Coronary artery (tissue), 2 donors: Measurements from ENCODE around the gene TTC39A.
A peak's percentile ranks its signal among the peaks of the same experiment; 100 is the strongest.

Experiments used
- DNase-seq: peaks from one replicate; pipeline ENCODE4 v3.0.0-alpha.2; 2017; ENCODE audit warnings: low spot score
- H3K27ac ChIP-seq, 2 donors: fragments of 200-600 bp; sonication (generic); one replicate each; pipeline ENCODE4 v1.5.1; 2016 to 2019
- H3K4me3 ChIP-seq: fragments of 200-600 bp; sonication (generic); 2 replicates; pipeline ENCODE4 v1.5.1; 2016; ENCODE audit warnings: mild to moderate bottlenecking, moderate library complexity
- CTCF ChIP-seq: fragments of 200-600 bp; sonication (generic); IDR thresholded peaks from one replicate; pipeline ENCODE4 v1.5.1; 2019; ENCODE audit warnings: antibody characterized with exemption

The TTC39A gene

GRCh38 chr1:51298322-51298705 is 32.0 kb downstream of the TTC39A start:
- no peak for TF ChIP-seq CTCF
- no peak for DNase-seq
- no peak overlapping the region for H3K4me3 ChIP-seq
- no peak overlapping the region for H3K27ac ChIP-seq

GRCh38 chr1:51297401-51298321 is 32.7 kb downstream of the TTC39A start:
- no peak for TF ChIP-seq CTCF
- peak; percentile 66 for DNase-seq
- H3K27ac ChIP-seq = no peak overlapping the region
- peak overlapping the region; percentile 69 for H3K4me3 ChIP-seq

GRCh38 chr1:51296383-51297357 is 33.7 kb downstream of the TTC39A start:
- Histone ChIP-seq H3K4me3 (peak overlapping the region; percentile 69), H3K27ac (peak overlapping the region in 1 of 2 donors; percentile 12)
- peak; percentile 84 for DNase-seq
- peak; percentile 85 for TF ChIP-seq CTCF

- Histone ChIP-seq H3K4me3 (no peak overlapping the region), H3K27ac (no peak overlapping the region)
- peak; percentile 70 for DNase-seq
- no peak for TF ChIP-seq CTCF
Observed at GRCh38 chr1:51295926-51296325, 34.4 kb downstream of the TTC39A start.

- TF ChIP-seq CTCF = no peak
- Histone ChIP-seq H3K4me3 (no peak overlapping the region), H3K27ac (no peak overlapping the region)
- DNase-seq = peak; percentile 53
Observed at GRCh38 chr1:51294566-51295184, 35.7 kb downstream of the TTC39A start.

- no peak for TF ChIP-seq CTCF
- H3K4me3 ChIP-seq = no peak overlapping the region
- no peak overlapping the region for H3K27ac ChIP-seq
- DNase-seq = peak; percentile 63
Observed at GRCh38 chr1:51293898-51294515, 36.4 kb downstream of the TTC39A start.
